Inflammatory macrophage (primary cell): ENCODE data around the gene PSEN1.
"Not testable (repeated sequence)": the region's sequence is repeated elsewhere in the genome, so short reads cannot be mapped to it uniquely, and the experiment has no call there.

Experiments used
- DNase-seq, 2 donors: peaks; one replicate each; pipeline ENCODE4 v3.0.0-alpha.2; 2020 to 2022

Gene PSEN1

DNA sequence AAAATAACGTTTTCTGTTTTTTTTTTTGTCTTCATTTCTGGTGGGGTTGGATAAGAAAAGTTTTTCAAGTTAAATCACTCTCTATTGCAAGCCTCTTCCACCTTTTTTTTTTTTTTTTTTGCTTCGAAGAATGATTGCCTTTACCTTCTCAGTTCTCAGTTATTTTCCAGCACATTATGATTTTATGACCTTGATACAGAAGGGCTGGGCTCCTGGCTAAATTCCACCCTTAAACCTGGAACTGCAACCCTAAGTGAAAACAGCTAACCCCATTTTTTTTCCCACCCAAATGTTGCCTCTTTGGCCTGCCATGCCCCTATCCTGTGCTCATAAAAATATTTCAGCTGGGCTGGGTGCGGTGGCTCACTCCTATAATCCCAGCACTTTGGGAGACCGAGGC, 31.4 kb downstream of the PSEN1 start:
- no peak for DNase-seq

- no peak for DNase-seq
These were observed 32.0 kb downstream of the PSEN1 start for GRCh38 chr14:73168274-73168673.

DNA sequence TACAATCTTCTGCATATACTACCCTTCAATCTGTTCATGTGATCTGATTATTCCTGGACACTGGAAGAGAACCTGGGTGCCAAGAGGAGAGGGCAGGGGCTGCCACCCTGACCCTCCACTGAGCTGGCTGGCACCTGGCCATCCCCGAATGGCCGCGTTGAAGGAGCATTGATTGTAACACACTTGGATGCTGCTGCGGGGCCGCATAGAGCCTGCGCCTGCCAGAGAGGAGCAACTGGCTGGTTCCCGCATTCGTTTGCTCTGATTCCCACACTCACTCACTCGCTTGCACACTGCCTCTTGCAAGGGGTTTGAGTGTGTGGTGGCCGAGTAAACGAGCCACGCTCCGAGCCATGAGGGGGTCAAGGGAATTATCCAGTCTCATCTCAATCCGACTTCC, 32.4 kb downstream of the PSEN1 start:
- DNase-seq: no peak

- not testable (repeated sequence) for DNase-seq
These were observed 33.5 kb downstream of the PSEN1 start for GRCh38 chr14:73169855-73170254.

DNA sequence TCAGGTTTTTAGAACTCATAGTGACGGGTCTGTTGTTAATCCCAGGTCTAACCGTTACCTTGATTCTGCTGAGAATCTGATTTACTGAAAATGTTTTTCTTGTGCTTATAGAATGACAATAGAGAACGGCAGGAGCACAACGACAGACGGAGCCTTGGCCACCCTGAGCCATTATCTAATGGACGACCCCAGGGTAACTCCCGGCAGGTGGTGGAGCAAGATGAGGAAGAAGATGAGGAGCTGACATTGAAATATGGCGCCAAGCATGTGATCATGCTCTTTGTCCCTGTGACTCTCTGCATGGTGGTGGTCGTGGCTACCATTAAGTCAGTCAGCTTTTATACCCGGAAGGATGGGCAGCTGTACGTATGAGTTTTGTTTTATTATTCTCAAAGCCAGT, 34.4 kb downstream of the PSEN1 start:
- no peak for DNase-seq

DNA sequence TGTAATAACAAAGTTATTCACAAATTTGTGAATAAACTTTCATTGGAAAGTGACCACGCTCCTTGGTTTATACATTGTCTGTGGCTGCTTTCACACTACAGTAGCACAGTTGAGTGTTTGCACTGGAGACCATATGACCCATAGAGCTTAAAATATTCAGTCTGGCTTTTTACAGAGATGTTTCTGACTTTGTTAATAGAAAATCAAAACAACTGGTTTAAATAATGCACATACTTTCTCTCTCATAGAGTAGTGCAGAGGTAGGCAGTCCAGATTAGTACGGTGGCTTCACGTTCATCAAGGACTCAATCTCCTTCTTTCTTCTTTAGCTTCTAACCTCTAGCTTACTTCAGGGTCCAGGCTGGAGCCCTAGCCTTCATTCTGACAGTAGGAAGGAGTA, 36.2 kb downstream of the PSEN1 start:
- no peak for DNase-seq

- DNase-seq: peak; percentile 40 to 58
These were observed 36.9 kb downstream of the PSEN1 start for GRCh38 chr14:73173092-73173735.

GRCh38 chr14:73176685-73177084, 40.4 kb downstream of the PSEN1 start:
- peak; percentile 80 to 83 for DNase-seq

GRCh38 chr14:73180385-73180805, 44.1 kb downstream of the PSEN1 start:
- peak; percentile 90 to 98 for DNase-seq

GRCh38 chr14:73180969-73181368, 44.7 kb downstream of the PSEN1 start:
- DNase-seq: peak; percentile 20 to 21

DNA sequence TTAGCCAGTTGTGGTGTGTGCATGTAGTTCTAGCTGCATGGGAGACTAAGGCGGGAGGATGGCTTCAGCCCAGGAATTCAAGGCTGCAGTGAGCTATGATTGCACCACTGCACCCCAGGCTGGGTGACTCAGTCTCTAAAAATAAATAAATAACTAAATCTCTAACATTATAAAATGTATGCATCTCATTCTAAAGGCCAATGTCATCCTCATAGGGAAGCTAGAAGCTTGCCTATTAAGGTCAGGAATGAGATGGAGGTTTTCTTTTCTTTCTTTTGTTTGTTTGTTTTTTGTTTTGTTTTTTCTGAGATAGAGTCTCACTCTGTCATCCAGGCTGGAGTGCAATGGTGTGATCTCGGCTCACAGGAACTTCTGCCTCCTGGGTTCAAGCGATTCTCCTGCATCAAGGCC, 52.2 kb downstream of the PSEN1 start:
- DNase-seq: peak; percentile 31 to 44

GRCh38 chr14:73189651-73190050, 53.3 kb downstream of the PSEN1 start:
- DNase-seq: no peak

DNA sequence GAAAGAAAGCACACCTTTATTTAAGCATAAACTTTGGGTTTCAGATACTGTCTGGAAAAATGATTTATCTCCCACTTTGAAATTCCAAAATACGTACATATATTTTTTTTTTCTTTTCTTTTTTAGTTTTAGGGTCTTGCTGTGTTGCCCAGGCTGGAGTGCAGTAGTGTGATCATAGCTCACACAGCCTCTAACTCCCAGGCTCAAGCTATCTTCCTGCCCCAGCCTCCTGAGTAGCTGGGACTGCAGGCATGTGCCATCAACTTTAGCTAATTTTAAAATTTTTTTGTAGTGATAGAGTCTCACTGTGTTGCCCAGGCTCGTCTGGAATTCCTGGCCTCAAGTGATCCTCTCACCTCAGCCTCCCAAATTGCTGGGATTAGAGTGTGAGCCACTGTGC, 55.1 kb downstream of the PSEN1 start:
- no peak for DNase-seq

DNA sequence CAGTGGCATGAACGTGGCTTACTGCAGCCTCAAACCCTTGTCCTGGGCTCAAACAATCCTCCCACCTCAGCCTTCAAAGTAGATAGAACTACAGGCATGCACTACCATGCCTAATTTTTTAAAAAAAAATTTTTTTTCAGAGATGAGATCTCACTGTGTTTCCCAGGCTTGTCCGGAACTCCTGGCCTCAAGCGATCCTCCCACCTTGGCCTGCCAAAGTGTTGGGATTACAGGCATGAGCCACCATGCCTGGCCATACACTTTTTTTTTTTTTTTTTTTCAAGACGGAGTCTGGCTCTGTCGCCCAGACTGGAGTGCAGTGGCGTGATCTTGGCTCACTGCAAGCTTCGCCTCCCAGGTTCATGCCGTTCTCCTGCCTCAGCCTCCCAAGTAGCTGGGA, 58.0 kb downstream of the PSEN1 start:
- not testable (repeated sequence) for DNase-seq

- no peak for DNase-seq
These were observed 61.9 kb downstream of the PSEN1 start for GRCh38 chr14:73198253-73198652.

DNA sequence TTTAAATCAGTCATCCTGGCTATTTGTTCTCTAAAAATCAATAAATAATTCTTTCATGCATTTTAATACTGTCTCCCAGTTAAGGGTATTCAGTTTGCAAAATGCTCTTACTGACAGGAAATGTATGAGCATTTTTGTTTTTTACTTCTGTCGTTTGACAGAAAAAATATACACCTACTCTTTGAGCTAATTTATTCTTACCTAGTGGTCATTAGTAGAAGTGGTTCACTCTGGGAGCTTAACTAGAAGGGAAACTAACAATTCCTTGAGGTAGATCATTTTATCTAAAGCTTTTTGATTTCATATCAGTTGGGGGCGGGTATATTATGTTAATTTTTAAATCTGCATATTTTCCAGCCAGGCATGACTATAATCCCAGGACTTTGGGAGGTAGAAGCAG, 67.2 kb downstream of the PSEN1 start:
- no peak for DNase-seq

- DNase-seq: no peak
These were observed 71.3 kb downstream of the PSEN1 start for GRCh38 chr14:73207615-73208014.

- DNase-seq: no peak
These were observed 72.1 kb downstream of the PSEN1 start for GRCh38 chr14:73208390-73208789.

GRCh38 chr14:73208846-73209245, 72.5 kb downstream of the PSEN1 start:
- DNase-seq: no peak

DNA sequence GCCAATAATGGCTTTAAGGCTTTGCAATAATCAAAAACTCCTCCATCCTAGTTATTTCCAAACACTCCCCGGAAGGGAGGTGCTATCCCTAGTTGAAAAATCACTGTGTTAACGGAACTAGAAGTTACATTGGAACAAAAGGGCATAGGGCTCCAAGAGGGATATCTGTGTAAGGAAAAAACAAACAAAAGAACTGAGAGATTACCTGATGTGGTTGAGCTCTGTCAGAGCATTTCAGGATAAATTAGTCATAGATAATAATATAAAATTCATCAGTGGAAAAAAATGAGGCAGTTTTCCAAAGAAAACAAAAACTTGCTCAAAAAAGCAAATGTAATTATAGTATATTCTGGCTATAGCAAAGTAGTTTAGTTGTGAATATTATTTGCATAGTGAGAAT, 73.6 kb downstream of the PSEN1 start:
- DNase-seq: no peak

GRCh38 chr14:73211251-73212040, 75.1 kb downstream of the PSEN1 start:
- DNase-seq: peak; percentile 51 to 66

- no peak for DNase-seq
These were observed 79.7 kb downstream of the PSEN1 start for GRCh38 chr14:73216030-73216429.

GRCh38 chr14:73217411-73217810, 81.1 kb downstream of the PSEN1 start:
- DNase-seq: no peak

GRCh38 chr14:73220061-73220460, 83.8 kb downstream of the PSEN1 start:
- no peak for DNase-seq
